ENCODE results near the gene POLR2J.
"Not testable (repeated sequence)": the region's sequence is repeated elsewhere in the genome, so short reads cannot be mapped to it uniquely, and the experiment has no call there.

The POLR2J gene

DNA sequence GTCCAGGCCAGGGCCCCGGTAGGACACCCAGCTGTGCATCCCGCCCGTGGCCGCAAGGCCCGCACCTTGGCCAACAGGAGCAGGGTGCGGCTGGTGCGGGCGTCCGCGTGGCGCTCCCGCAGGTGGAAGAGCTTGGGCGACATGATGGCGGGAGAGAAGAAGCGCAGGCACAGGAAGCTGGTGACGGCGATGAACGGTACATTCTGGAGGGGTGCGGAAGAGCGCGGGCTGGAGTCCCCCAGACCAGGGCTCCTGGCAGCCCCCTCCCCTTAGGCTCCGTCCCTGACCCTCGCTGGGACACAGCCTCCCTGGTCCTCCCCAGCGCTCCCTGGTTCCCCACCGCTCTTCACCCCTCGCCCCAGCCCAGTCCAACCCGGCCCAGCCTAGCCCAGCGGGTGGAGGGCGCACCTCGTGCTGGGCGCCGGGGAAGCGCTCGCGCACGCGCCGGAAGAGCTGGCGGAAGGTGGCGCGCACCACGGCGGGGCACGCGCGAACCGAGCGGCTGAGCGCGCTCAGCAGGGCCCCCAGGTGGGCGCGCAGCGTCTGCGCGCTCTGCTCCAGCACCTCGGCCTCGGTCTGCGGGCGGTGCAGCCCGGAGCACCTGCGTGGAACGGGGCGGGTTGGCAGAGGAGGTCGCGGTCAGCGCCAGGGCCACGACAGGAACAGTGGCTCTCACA is 15.9 kb upstream of the POLR2J start:
- DNase-seq (ENCODE audit: low spot score), result not testable (repeated sequence)

DNA sequence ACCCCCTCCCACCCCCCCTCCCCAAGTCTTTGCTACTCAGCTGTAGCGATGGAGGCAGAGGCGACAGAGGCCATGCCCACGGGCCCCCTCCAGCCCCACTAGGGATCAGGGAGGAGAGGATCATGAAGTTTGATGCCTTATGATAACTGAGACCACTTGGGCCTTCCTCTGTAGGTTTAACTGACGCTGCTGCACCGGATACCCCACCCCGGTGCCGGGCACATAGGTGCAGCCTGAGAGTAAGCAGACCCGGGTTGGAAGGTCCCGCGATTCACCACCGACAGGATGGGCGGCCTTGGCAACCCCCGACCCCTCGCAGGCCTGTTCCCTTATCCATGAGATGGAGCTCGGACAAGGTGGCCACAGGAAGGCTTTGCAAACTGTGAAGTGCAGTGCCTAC is 15.3 kb upstream of the POLR2J start:
- DNase-seq (ENCODE audit: low spot score), result not testable (repeated sequence)

DNA sequence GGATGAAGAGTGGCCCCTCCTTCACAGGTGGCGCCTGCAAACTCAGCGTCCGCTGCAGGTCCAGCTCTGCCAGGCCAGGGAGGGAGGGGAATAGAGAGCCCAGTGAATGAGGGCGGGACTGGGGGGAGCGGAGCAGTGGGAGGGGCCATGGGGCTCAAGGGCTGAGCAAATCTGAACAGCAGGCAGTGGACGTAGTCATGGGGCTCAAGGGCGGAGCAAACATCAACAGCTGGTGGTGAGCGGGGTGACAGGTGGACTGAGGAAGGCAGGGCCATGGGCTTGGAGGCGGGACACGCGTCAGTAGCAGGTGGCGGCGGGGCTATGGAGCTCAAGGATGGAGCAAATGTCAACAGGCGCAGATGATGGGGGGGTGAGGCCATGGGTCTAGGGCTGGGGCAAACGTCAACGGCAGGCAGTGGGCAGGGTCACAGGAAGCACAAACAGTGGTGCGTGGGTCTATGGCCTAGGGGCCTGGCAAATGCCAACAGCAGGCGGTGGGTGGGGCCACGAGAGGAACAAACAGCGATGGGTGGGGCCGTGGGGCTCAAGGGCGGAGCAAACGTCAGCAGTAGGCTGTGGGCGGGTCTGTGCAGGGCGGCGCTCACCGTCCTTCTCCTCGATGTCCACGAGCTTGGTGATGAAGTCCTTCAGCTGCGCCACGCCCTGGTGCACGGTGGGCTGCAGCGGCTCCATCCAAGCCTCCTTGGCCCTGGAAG is 14.7 kb upstream of the POLR2J start:
- DNase-seq (ENCODE audit: low spot score), result not testable (repeated sequence)

DNA sequence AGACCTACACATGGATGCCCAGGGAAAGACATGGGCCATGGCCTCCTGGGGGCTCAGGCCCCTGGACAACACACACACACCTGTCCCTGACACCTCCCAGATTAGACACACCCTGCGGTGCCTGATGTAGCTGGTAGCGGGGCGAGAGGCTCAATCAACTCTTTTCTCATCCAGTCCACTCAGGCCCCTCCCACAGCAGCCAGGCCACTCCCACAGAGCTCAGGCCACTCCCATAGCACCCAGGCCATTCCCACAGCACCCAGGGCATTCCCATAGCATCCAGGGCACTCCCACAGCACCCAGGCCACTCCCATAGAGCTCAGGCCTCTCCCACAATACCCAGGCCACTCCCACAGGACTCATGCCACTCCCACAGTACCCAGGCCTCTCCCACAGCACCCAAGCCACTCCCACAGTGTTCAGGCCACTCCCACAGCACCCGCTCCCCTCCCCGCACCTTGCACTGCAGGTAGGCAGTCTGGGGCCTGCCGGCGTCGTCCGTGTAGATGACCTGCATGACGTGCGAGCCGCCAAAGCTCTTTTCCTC is 11.9 kb upstream of the POLR2J start:
- not testable (repeated sequence) for DNase-seq (ENCODE audit: low spot score)

DNA sequence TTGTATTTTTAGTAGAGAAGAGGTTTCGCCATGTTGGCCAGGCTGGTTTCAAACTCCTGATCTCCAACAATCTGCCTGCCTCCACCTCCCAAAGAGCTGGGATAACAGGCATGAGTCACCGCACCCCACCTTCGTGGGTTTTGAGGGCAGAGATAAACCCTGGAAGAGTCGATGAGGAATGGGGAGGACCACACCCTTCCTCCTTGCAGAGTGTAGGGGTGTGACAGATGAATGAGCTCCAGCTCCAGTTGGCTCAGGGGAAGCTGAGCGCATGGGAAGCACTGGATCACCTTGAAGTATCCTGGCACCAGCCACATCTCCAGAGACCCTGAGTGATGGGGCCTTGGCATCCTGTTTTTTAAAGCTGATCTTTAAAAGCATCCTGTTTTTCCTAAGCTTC is 5.6 kb upstream of the POLR2J start:
- DNase-seq (ENCODE audit: low spot score), result not testable (repeated sequence)

DNA sequence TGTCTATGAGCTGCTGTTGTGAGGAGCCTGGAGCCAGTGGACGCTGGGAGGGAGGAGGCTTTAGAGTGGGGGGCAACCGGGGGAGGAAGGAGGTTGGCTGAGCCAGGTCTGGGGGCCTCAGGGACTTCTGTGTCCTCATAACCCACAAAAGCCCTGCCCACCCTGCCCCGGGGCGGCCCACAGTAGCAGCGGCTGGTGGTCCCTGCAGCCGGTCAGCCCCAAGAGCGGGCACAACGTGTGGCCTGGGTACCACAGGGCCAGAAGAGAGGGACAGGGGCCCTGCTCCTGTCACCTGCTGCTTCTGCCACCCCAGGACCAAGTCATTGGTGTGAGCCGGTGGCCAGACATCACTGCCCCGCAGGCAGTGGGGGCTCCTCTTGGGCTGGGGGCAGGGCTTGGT is 3.2 kb upstream of the POLR2J start:
- DNase-seq (ENCODE audit: low spot score), result not testable (repeated sequence)

DNA sequence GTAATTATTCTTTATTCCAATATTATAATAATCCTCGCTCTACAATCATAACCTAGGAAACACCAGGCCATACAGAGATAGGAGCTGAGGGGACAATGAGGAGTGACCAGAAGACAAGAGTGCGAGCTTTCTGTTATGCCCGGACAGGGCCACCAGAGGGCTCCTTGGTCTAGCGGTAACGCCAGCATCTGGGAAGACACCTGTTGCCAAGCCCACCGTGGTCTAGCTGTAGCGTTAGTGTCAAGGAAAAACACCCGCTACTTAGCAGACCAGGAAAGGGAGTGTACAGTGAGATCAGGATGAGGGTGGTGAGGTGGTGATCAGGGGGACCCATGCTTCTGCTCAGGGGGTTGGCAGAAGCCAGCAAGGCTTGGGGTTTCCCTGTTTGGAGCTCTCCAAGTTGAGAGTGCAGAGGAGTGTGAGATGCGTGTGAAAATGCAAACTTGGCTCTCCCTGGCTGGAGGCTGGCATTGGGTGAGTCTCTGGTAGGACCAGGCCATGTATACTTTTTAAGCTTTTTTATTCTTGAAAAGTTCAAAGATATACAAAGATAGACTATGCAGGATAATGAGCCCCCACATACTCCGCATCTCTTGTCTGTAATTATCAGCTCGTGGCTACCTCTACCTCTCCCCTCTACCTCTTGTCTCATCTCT is 1.4 kb upstream of the POLR2J start:
- not testable (repeated sequence) for DNase-seq (ENCODE audit: low spot score)

DNA sequence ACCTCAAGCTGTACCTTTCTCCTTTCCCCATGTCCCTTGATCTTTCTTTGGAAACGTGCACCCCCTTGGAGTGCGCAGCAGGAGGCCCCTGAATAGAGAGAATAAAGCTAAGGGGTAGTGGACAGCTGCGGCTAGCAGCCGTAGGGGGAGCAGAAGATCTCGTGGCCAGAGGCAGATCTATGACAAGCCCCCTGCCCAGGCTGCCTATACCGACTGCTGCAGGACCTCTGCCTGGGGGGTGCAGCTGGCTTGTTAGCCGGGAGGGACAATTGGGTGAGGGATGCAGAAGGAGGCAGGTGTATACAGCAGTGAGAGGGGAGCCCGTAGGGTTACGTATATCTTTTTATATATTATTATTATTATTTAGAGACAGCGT is 475 bp upstream of the POLR2J start:
- not testable (repeated sequence) for DNase-seq (ENCODE audit: low spot score)

DNA sequence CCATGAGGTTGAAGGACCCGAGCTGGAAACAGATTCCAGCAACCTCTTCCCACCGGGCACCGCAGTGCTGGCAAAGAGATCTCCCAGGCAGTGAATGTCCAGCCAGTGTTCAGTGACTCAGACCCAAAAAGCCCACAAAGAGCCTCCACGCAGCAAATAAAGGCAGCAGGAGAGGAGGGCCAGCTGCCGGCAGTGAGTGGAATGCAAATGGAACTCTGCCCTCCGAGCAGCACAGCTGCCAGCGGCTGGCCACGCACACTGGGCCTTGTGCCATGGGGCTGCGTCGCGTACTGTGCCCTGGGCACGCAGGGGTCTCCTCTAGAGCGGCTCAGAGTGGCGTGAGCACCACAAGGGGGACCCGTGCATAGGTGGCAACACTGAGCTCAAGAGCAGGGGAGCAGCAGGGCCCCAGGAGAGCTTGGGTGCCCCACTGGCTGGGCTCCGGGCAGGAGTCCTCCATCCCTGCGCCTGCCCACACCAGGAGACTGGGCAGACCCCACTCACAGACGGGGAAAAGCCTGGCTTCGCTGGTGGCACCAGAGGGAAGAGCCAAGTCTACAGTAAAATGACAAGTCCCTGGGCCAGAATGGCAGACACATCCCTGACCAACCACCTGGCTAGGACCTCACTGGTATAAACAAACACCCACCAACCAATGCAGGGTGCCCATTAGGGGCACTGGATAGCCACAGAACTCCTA is 3.8 kb downstream of the POLR2J start:
- not testable (repeated sequence) for DNase-seq (ENCODE audit: low spot score)

DNA sequence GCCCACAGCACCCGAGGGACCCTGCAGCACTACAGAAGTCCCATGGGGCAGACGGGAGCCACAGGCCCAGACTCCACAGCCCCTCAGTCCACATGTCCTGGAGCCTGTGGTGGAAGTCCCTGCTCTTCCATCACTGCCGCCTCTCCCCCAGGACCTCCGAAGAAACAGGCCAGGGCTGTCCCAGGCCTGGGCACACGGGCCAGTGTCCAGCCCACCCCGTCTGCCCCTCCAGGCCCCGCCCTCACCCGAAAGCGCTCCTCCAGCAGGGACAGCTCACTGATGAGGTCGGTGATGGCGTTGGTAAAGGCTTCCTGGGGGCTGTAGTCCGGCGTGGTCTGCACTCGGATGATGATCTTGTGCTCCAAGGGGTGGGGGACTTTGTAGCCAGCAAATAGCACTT is 4.6 kb downstream of the POLR2J start:
- DNase-seq (ENCODE audit: low spot score), result not testable (repeated sequence)

DNA sequence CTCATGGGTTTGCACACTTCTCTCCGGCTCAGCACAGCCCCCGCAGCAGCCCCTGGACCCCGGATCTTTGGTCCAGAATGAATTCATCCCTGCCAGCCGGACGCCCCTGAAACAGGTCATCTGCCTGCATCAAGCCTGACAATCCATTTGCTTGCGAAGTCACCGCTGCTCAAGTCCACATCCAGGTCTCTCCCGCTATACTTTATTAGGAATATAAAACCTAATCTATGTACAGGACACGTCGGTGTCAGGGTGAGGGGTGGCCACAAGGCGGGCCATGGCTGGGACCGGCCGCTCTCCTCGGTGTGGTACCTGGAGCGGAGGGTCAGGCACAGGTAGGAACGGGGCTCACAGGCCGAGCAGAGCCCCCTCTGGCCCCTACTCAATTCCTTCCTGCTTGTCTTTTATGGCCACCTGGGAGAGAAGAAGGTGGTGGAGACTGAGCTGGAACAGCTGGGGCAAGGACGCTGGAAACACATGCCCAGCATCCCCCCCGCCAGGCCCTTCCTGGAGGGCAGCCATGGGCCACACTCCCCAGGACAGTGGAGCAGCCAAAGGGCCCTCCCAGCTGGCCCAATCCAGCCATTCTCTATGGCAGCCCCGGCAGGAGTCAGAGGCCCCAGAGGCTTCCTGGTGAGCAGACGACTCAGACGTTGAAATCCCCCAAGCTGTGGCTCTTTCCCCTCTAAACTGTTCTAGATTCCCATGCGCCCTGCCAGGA is 5.3 kb downstream of the POLR2J start:
- DNase-seq (ENCODE audit: low spot score), result no peak

DNA sequence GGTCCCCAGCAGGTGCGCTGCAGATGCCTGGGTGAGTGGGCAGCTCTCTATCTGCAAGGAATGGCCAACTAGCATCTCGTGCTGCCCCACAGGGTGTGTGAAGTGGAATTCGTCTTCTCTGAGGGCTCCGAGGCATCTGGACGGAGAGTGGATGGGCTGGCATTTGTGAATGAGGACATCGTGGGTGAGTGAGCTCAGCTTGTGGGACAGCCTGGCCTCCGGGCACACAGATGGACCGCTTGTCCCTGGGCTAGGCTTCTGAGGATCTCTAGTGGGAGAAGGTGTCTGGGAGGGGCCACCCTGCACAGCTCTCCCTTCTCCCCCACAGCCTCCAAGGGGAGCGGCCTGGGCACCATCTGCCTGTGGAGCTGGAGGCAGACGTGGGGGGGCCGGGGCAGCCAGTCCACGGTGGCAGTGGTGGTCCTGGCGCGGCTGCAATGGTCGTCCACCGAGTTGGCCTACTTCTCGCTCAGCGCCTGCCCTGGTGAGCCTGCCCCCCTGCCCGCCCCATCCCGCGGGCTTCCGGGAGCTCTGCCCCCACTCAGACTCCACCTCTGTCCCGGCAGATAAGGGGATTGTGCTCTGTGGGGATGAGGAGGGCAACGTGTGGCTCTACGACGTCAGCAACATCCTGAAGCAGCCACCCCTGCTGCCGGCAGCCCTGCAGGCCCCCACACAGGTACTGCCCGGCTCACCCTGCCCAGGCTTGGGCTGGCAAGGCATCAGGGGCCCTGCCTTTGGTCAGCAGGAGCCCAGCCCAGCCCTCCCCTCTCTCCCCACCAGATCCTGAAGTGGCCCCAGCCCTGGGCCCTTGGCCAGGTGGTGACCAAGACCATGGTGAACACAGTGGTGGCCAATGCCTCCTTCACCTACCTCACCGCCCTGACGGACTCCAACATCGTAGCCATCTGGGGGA is 6.3 kb downstream of the POLR2J start:
- DNase-seq (ENCODE audit: low spot score), result no peak

DNA sequence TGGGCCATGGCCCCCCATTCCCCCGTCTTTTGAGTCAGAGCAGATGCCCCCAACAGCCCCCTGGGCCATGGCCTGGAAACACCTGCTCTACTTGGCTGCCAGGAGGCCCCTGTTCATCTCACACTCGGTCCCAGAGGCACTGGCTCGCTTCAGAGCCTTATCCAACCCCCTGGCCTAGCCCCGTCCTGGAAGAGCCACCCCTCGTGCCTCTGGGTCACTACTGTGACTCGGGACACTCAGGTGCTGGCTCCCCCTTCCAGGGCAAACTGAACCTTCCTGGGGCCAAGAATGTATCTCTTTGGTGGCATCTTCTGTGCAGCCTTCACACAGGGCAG is 7.0 kb downstream of the POLR2J start:
- DNase-seq (ENCODE audit: low spot score), result no peak

DNA sequence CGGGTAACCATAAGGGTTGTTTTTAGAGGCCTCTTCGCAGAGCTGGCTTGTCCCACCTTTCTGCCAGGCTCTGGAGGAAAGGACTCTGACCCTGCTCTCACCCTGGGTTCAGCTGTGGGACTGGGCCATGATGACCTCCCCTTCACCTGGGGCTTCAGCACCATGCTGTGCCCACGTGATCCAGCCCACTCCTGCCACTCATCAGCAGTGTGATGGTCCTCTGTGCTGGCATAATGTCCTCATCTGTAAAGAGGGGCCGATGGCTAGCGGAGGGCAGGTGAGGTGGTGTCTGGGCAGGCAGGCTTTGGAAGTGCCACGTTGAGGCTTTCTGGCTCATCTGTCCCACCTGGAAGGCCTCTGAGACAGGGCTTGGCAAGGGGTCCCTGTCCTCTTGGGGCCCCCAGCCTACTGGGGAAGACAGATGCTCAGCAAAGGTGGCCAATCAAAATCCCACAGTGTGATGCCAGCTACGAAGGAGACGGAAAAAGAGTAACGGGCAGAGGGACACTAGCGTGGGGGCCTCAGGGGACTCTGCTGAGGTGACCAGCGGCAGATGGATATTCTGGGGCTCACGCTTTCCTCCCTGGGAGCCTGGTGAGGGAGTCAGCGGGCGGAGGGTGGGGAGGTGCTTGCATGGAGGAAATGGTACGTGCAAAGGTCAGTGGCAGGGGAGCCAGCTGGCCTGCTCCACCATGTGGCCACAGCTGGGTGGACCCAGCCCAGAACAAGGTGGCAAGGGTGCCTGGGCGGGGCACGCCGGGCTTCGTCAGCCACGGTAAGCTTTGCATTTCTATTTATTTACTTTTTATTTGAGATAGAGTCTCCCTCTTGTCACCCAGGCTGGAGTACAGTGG is 8.5 kb downstream of the POLR2J start:
- DNase-seq (ENCODE audit: low spot score), result no peak

DNA sequence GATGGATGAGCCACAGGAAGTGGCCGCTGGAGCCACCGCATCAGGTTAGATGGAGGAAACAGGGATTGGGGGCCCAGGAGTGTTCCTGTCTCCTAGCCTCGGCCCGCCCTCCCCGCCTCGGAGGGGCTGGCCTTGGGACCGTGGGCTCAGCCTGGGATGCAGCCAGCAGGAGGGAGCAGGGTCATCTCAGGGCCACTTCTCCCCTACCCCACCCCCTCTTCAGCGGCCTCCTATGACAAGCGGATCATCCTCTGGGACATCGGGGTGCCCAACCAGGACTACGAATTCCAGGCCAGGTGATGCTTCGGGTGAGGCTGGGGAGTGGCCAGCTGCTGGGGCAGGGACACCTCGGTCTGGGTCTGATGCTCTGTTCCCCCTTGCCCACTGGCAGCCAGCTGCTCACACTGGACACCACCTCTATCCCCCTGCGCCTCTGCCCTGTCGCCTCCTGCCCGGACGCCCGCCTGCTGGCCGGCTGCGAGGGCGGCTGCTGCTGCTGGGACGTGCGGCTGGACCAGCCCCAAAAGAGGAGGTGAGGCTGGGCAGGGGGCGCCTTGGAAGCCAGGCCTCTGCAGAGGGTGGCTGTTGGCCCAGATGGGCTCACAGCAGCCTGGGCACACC is 9.3 kb downstream of the POLR2J start:
- DNase-seq (ENCODE audit: low spot score), result no peak

DNA sequence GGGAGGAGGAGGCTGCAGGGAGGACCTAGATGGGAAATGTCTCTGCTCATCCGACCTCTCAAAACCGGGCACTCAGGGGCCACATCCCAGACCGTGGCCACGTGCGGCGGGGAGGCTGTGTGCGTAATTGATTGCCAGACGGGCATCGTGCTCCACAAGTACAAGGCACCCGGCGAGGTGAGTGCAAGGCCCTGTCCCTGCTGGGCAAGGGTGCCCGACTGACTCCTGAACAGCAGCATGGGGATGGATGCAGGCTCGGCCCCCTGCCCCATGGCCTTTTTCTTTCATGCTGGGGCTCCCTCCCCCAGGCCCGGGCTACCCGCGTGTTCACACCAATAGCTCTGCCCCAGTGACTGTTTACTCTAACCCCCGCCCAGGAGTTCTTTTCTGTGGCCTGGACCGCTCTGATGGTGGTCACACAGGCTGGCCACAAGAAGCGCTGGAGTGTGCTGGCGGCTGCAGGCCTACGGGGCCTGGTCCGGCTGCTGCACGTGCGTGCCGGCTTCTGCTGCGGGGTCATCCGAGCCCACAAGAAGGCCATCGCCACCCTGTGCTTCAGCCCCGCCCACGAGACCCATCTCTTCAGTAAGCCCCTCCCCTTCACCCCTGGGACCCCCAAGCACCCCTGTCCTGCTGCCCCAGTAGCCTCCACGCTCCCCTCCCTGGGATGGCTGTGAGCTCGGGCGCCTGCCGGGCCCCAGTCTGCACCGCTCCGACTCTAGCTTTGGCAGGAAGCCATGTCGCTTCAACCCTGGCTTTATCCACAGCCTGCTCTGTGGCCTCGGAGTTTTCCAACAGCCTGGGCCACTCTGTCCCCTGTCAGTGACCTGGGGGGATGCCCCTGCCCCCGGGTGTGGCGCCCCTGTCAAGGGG is 10.0 kb downstream of the POLR2J start:
- no peak for DNase-seq (ENCODE audit: low spot score)

DNA sequence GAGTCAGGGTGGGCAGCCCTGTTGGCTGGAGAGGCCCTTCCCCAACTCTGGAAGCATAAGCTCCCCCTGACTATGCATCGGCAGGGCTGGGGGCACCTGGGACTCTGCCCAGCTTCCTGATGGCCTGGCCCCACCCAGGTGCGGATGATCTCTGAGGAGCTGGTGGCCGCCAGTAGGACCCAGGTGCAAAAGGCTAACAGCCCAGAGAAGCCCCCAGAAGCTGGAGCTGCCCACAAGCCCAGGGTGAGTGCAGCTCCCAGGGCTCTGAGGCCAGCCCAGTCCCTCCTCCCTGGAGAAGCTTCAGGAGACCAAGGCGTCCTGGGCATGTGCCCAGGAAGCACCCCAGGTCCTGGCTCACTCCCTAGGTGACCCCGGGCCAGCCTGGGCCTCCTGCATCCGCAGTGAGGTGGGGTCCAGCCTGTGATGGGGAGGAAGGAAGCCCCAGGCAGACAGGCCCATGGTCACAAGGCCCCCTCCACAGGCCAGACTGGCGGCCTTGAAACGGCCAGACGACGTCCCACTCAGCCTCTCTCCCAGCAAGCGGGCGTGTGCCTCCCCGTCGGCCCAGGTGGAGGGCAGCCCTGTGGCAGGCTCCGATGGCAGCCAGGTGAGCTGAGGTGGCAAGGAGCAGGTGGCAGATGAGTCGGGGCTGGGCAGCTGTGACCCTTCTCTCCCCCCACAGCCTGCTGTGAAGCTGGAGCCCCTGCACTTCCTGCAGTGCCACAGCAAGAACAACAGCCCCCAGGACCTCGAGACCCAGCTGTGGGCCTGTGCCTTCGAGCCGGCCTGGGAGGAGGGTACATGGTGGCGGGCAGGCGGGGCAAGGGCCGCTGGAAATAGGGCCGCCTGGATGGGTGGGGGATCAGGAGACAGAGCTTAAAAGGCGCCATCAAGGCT is 10.9 kb downstream of the POLR2J start:
- DNase-seq (ENCODE audit: low spot score), result no peak

Measured in hematopoietic multipotent progenitor cell treated with erythropoietin and hydrocortisone succinate and interleukin-3 and kit ligand, for 17 days (in vitro differentiated cells).